GM23248 (cell line): ENCODE data around the gene C18orf63.

Experiments used
- EZH2 ChIP-seq: fragments of 200-600 bp; sonication (generic); IDR thresholded peaks from 2 replicates; pipeline ENCODE4 v1.6.1; 2018; ENCODE audit warnings: antibody characterized with exemption, mild to moderate bottlenecking; ENCODE audit not compliant: insufficient read depth, poor library complexity, severe bottlenecking
- EZH2phosphoT487 ChIP-seq: fragments of 200-600 bp; sonication (generic); IDR thresholded peaks from 2 replicates; pipeline ENCODE4 v1.6.1; 2018; ENCODE audit warnings: antibody characterized with exemption, moderate library complexity, mild to moderate bottlenecking, low read depth; ENCODE audit not compliant: insufficient read depth

DNA sequence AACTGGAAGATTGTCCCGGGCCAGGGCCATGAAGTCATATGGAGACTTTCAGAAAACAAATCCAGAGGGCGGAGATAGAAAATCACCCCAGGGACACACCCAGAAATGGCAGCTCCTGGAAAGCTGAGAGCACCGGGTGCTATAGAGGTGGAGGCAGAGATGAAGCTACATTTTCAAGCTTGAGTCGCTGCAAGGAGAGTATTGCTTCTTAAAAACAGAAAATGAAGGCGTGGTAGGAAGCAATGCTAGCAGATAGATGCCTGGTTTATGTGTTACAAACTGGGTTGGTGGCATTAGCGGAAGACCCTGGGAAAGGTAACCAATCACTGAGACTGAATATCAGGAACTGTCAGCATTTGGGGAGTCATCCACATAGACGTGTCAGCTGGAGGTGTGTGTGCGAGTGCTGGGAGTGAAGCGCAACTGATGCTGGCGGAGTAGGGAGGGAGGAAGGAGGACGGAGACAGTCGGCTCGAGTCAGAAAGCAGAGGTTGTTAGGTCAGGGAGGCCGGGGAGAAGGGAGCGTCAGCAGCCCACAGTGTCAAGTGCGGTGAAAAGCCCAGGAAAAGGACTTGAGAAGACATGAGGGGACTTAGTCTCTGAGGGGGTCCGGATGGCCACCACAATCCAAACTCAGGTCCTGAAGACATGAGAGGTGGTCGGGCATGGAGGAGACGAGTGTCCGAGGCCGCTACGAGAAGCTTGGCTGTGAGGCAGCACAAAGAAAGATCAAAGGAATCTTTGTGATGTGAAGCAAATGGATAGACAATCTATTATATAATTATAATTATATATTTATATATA is 45.4 kb downstream of the C18orf63 start:
- TF ChIP-seq EZH2phosphoT487 (no peak), EZH2 (no peak)
